Immature natural killer cell (primary cell): Measurements from ENCODE around the gene SETD2. TPM values are rescaled to one million over a fixed set of nuclear protein-coding genes. Genes with fewer than 3 reads are reported as not detected.
"Not testable (repeated sequence)": the region's sequence is repeated elsewhere in the genome, so short reads cannot be mapped to it uniquely, and the experiment has no call there.

Experiments used
- DNase-seq, 3 donors: peaks; one replicate each; pipeline ENCODE4 v3.0.0; 2022; ENCODE audit warnings: mixed read lengths in 1 of 3
- H3K27ac Mint-ChIP-seq, 6 donors: one replicate each; pipeline ENCODE4 v1.8.0; 2020; ENCODE audit warnings: mixed read lengths in 6 of 6, mild to moderate bottlenecking in 5 of 6, inconsistent platforms in 4 of 6, moderate library complexity in 3 of 6
- H3K27me3 Mint-ChIP-seq, 3 donors: one replicate each; pipeline ENCODE4 v1.8.0; 2020 to 2021; ENCODE audit warnings: low read depth in 3 of 3, mild to moderate bottlenecking in 3 of 3, mixed read lengths in 3 of 3, moderate library complexity in 3 of 3, inconsistent platforms in 1 of 3
- H3K36me3 Mint-ChIP-seq, 3 donors: one replicate each; pipeline ENCODE4 v1.8.0; 2020; ENCODE audit warnings: mixed read lengths in 3 of 3, inconsistent platforms in 2 of 3, mild to moderate bottlenecking in 2 of 3
- H3K4me1 Mint-ChIP-seq, 2 donors: one replicate each; pipeline ENCODE4 v1.8.0; 2020; ENCODE audit warnings: inconsistent platforms in 2 of 2, mild to moderate bottlenecking in 2 of 2, mixed read lengths in 2 of 2, moderate library complexity in 1 of 2
- H3K4me3 Mint-ChIP-seq, 5 donors: one replicate each; pipeline ENCODE4 v1.8.0; 2020; ENCODE audit warnings: mild to moderate bottlenecking in 5 of 5, mixed read lengths in 5 of 5, inconsistent platforms in 3 of 5, moderate library complexity in 3 of 5
- H3K9me3 Mint-ChIP-seq, 6 donors: one replicate each; pipeline ENCODE4 v1.8.0; 2020; ENCODE audit warnings: mild to moderate bottlenecking in 6 of 6, mixed read lengths in 6 of 6, inconsistent platforms in 4 of 6, moderate library complexity in 3 of 6
- polyA plus RNA-seq, 3 donors: library from polyadenylated mRNA; unstranded; fragments of 300-500 nt; fragmentation: Illumina TruSeq; gene quantifications; one replicate each; pipeline ENCODE4 v1.2.3, GENCODE V29; 2021

SETD2 gene
- polyA plus RNA-seq, 3 donors from 2014 or later = 7.4 to 27.0 (median 8.2) TPM

- H3K36me3 Mint-ChIP-seq = peaks cover 25 to 44% (median 29%) of the 10 kb centered on the region in 3 donors
- DNase-seq = no peak
- H3K27ac Mint-ChIP-seq = peak overlapping the region in 5 of 6 donors; percentile 31 to 49 (median 40)
- H3K9me3 Mint-ChIP-seq = no peaks in the 10 kb centered on the region
- H3K27me3 Mint-ChIP-seq = peaks cover 8 to 16% (median 16%) of the 10 kb centered on the region in 3 donors
- H3K4me1 Mint-ChIP-seq = peaks cover 28 to 49% of the 10 kb centered on the region in 2 donors
- no peak overlapping the region for H3K4me3 Mint-ChIP-seq
Measured at GRCh38 chr3:47034868-47035489, 128.9 kb downstream of the SETD2 start.

- not testable (repeated sequence) for H3K27me3 Mint-ChIP-seq, H3K4me3 Mint-ChIP-seq, H3K9me3 Mint-ChIP-seq, DNase-seq
- Mint-ChIP-seq H3K27ac (peak overlapping the region in 5 of 6 donors; percentile 7 to 82 (median 18)), H3K36me3 (peaks cover 12 to 42% (median 16%) of the 10 kb centered on the region in 3 donors), H3K4me1 (peaks cover 13 to 31% of the 10 kb centered on the region in 2 donors)
Measured at GRCh38 chr3:47031041-47031440, 132.9 kb downstream of the SETD2 start.

GRCh38 chr3:47028667-47029066, 135.2 kb downstream of the SETD2 start:
- H3K9me3 Mint-ChIP-seq = no peaks in the 10 kb centered on the region
- H3K4me1 Mint-ChIP-seq = peaks cover 21 to 47% of the 10 kb centered on the region in 2 donors
- H3K4me3 Mint-ChIP-seq = no peak overlapping the region
- peak overlapping the region in 1 of 6 donors; percentile 38 for H3K27ac Mint-ChIP-seq
- peaks cover 0 to 24% (median 4%) of the 10 kb centered on the region in 3 donors for H3K36me3 Mint-ChIP-seq
- DNase-seq = no peak
- H3K27me3 Mint-ChIP-seq = no peaks in the 10 kb centered on the region

- Mint-ChIP-seq H3K36me3 (peaks cover 0 to 22% (median 3%) of the 10 kb centered on the region in 3 donors), H3K4me1 (peaks cover 21 to 45% of the 10 kb centered on the region in 2 donors), H3K27me3 (no peaks in the 10 kb centered on the region), H3K4me3 (no peak overlapping the region), H3K27ac (peak overlapping the region in 2 of 6 donors; percentile 22 to 49), H3K9me3 (no peaks in the 10 kb centered on the region)
- no peak for DNase-seq
Measured at GRCh38 chr3:47028146-47028545, 135.8 kb downstream of the SETD2 start.

GRCh38 chr3:47026432-47026831, 137.5 kb downstream of the SETD2 start:
- peaks cover 22 to 34% of the 10 kb centered on the region in 2 donors for H3K4me1 Mint-ChIP-seq
- not testable (repeated sequence) for H3K27me3 Mint-ChIP-seq, DNase-seq, H3K9me3 Mint-ChIP-seq, H3K4me3 Mint-ChIP-seq
- H3K36me3 Mint-ChIP-seq = peaks cover 0 to 18% (median 0%) of the 10 kb centered on the region in 3 donors
- H3K27ac Mint-ChIP-seq = peak overlapping the region in 3 of 6 donors; percentile 7 to 74 (median 31)

- Mint-ChIP-seq H3K27me3 (peaks cover 0 to 7% (median 0%) of the 10 kb centered on the region in 3 donors), H3K27ac (peak overlapping the region in 2 of 6 donors; percentile 2 to 42), H3K4me3 (no peak overlapping the region), H3K9me3 (no peaks in the 10 kb centered on the region), H3K4me1 (peaks cover 17 to 31% of the 10 kb centered on the region in 2 donors), H3K36me3 (peaks cover 0 to 21% (median 2%) of the 10 kb centered on the region in 3 donors)
- no peak for DNase-seq
Measured at GRCh38 chr3:47024932-47025331, 139.0 kb downstream of the SETD2 start.

GRCh38 chr3:47022641-47023071, 141.3 kb downstream of the SETD2 start:
- no peaks in the 10 kb centered on the region for H3K9me3 Mint-ChIP-seq
- peak overlapping the region in 1 of 6 donors; percentile 36 for H3K27ac Mint-ChIP-seq
- peaks cover 0 to 8% (median 0%) of the 10 kb centered on the region in 3 donors for H3K27me3 Mint-ChIP-seq
- no peak overlapping the region for H3K4me3 Mint-ChIP-seq
- DNase-seq = no peak
- H3K4me1 Mint-ChIP-seq = peaks cover 35 to 53% of the 10 kb centered on the region in 2 donors
- H3K36me3 Mint-ChIP-seq = peaks cover 0 to 19% (median 3%) of the 10 kb centered on the region in 3 donors

GRCh38 chr3:47020311-47020710, 143.6 kb downstream of the SETD2 start:
- Mint-ChIP-seq H3K36me3 (peaks cover 0 to 11% (median 3%) of the 10 kb centered on the region in 3 donors), H3K27ac (peak overlapping the region in 4 of 6 donors; percentile 47 to 65 (median 60)), H3K4me3 (no peak overlapping the region), H3K9me3 (no peaks in the 10 kb centered on the region), H3K4me1 (peaks cover 50 to 65% of the 10 kb centered on the region in 2 donors), H3K27me3 (peaks cover 0 to 10% (median 0%) of the 10 kb centered on the region in 3 donors)
- no peak for DNase-seq

- H3K9me3 Mint-ChIP-seq = no peaks in the 10 kb centered on the region
- no peak overlapping the region for H3K4me3 Mint-ChIP-seq
- H3K4me1 Mint-ChIP-seq = peaks cover 49 to 58% of the 10 kb centered on the region in 2 donors
- H3K27me3 Mint-ChIP-seq = peaks cover 0 to 11% (median 0%) of the 10 kb centered on the region in 3 donors
- peaks cover 0 to 11% (median 3%) of the 10 kb centered on the region in 3 donors for H3K36me3 Mint-ChIP-seq
- no peak for DNase-seq
- peak overlapping the region; percentile 40 to 85 (median 60) for H3K27ac Mint-ChIP-seq
Measured at GRCh38 chr3:47019201-47019600, 144.7 kb downstream of the SETD2 start.

- H3K4me3 Mint-ChIP-seq = no peak overlapping the region
- no peaks in the 10 kb centered on the region for H3K9me3 Mint-ChIP-seq
- DNase-seq = no peak
- peak overlapping the region; percentile 65 to 97 (median 88) for H3K27ac Mint-ChIP-seq
- peaks cover 50 to 58% of the 10 kb centered on the region in 2 donors for H3K4me1 Mint-ChIP-seq
- peaks cover 0 to 11% (median 1%) of the 10 kb centered on the region in 3 donors for H3K27me3 Mint-ChIP-seq
- peaks cover 0 to 11% (median 3%) of the 10 kb centered on the region in 3 donors for H3K36me3 Mint-ChIP-seq
Measured at GRCh38 chr3:47018269-47018611, 145.7 kb downstream of the SETD2 start.

- Mint-ChIP-seq H3K4me1 (peaks cover 50 to 58% of the 10 kb centered on the region in 2 donors), H3K27me3 (peaks cover 0 to 11% (median 1%) of the 10 kb centered on the region in 3 donors), H3K36me3 (peaks cover 0 to 11% (median 3%) of the 10 kb centered on the region in 3 donors), H3K4me3 (peak overlapping the region in 4 of 5 donors; percentile 24 to 70 (median 50)), H3K27ac (peak overlapping the region; percentile 65 to 97 (median 88)), H3K9me3 (no peaks in the 10 kb centered on the region)
- DNase-seq = no peak
Measured at GRCh38 chr3:47017504-47018268, 146.2 kb downstream of the SETD2 start.

GRCh38 chr3:47016934-47017435, 146.9 kb downstream of the SETD2 start:
- Mint-ChIP-seq H3K36me3 (peaks cover 0 to 11% (median 3%) of the 10 kb centered on the region in 3 donors), H3K27me3 (peaks cover 0 to 11% (median 1%) of the 10 kb centered on the region in 3 donors), H3K4me1 (peaks cover 48 to 58% of the 10 kb centered on the region in 2 donors), H3K4me3 (peak overlapping the region; percentile 21 to 70 (median 49)), H3K27ac (peak overlapping the region; percentile 65 to 97 (median 88)), H3K9me3 (no peaks in the 10 kb centered on the region)
- DNase-seq = peak; percentile 68 to 70 (median 69)

- Mint-ChIP-seq H3K27me3 (peaks cover 0 to 11% (median 1%) of the 10 kb centered on the region in 3 donors), H3K4me3 (peak overlapping the region in 4 of 5 donors; percentile 21 to 70 (median 52)), H3K27ac (peak overlapping the region; percentile 65 to 97 (median 88)), H3K36me3 (peaks cover 0 to 11% (median 3%) of the 10 kb centered on the region in 3 donors), H3K4me1 (peaks cover 51 to 58% of the 10 kb centered on the region in 2 donors), H3K9me3 (no peaks in the 10 kb centered on the region)
- no peak for DNase-seq
Measured at GRCh38 chr3:47016086-47016933, 147.6 kb downstream of the SETD2 start.
